K562 (cell line): ENCODE measurements around the gene HDAC5. TPM values are rescaled to one million over a fixed set of nuclear protein-coding genes. Genes with fewer than 3 reads are reported as not detected.

Experiments used
- CEBPB ChIP-seq: fragments of 450-650 bp; IDR thresholded peaks from 2 replicates; pipeline ENCODE4 v1.6.1; 2016; ENCODE audit warnings: missing genetic modification characterization, missing compliant biosample characterization
- COPS2 ChIP-seq: fragments of 450-650 bp; conservative IDR thresholded peaks from 2 replicates; pipeline ENCODE4 v1.6.1; 2016; ENCODE audit warnings: mild to moderate bottlenecking, moderate library complexity
- HCFC1 ChIP-seq: IDR thresholded peaks from 2 replicates; pipeline ENCODE4 v1.6.1; 2012; ENCODE audit warnings: low read depth, low read length, improper control_type of control experiment
- NCOR1 ChIP-seq: fragments of 450-650 bp; IDR thresholded peaks from 2 replicates; pipeline ENCODE4 v1.6.1; 2016; ENCODE audit warnings: mild to moderate bottlenecking, moderate library complexity
- NR2C2 ChIP-seq, 2 experiments: fragments of 200-800 bp in 1 of 2; sonication (Bioruptor generic) in 1 of 2; sonication (generic) in 1 of 2; formaldehyde crosslinking in 1 of 2; IDR thresholded peaks; 2 replicates each; pipeline versions ENCODE4 v1.6.1 to v1.8.0; 2016 to 2022; ENCODE audit warnings: mild to moderate bottlenecking in 1 of 2, missing compliant biosample characterization in 1 of 2, missing genetic modification characterization in 1 of 2, missing genetic modification reagents in 1 of 2
- PCBP1 ChIP-seq: fragments of 200-400 bp; formaldehyde crosslinking; IDR thresholded peaks from 2 replicates; pipeline ENCODE4 v1.6.1; 2018; ENCODE audit warnings: mild to moderate bottlenecking, low read depth, low read length; ENCODE audit not compliant: poor library complexity, severe bottlenecking
- RNF2 ChIP-seq: sonication (generic); IDR thresholded peaks from 2 replicates; pipeline ENCODE4 v1.6.1; 2016
- SETDB1 ChIP-seq: IDR thresholded peaks from one replicate; pipeline ENCODE4 v1.6.1; 2012; ENCODE audit warnings: low read length, control low read depth, inconsistent platforms
- SREBF1 ChIP-seq: fragments of 150-350 bp; IDR thresholded peaks from 2 replicates; pipeline ENCODE4 v1.6.1; 2014; ENCODE audit warnings: antibody characterized with exemption, low read depth, low read length, borderline replicate concordance
- ZNF445 ChIP-seq: fragments of 250-450 bp; sonication (Bioruptor Pico); IDR thresholded peaks from 2 replicates; pipeline ENCODE4 v1.4.0; 2020; ENCODE audit warnings: low read depth, mild to moderate bottlenecking, moderate library complexity
- ZNF507 ChIP-seq: conservative IDR thresholded peaks from 2 replicates; pipeline ENCODE4 v1.6.1; 2017; ENCODE audit warnings: missing genetic modification characterization, missing compliant biosample characterization
- ZSCAN32 ChIP-seq: fragments of 450-650 bp; formaldehyde crosslinking; IDR thresholded peaks from 2 replicates; pipeline ENCODE4 v1.4.0; 2020; ENCODE audit warnings: mild to moderate bottlenecking, moderate library complexity
- polyA plus RNA-seq, 8 experiments: library from polyadenylated mRNA; depleted of rRNA in 4 of 8; stranded (reverse) in 5 of 8; unstranded in 3 of 8; fragments of >200 nt; fragmentation: Nextera tagmentation in 2 of 8; fragmentation: Illumina TruSeq in 1 of 8; extraction: Ambion mirVana in 2 of 8; extraction: Trizol in 1 of 8; gene quantifications; 2 replicates each; pipeline versions ENCODE4 v1.2.1 to v1.2.3, GENCODE V29; 2011 to 2014; ENCODE audit warnings: inconsistent platforms in 1 of 8, missing spikeins in 1 of 8
- total RNA-seq, 7 experiments: library from RNA; depleted of rRNA in 6 of 7; stranded (reverse); fragments of >200 nt in 6 of 7; fragmentation: Illumina TruSeq in 2 of 7; extraction: Trizol in 2 of 7; gene quantifications; 2 replicates each; pipeline versions ENCODE4 v1.2.1 to v1.2.3, GENCODE V29; 2011 to 2021; ENCODE audit warnings: low replicate concordance in 1 of 7
- TF ChIP-seq, protein P1 (sequence below): fragments of 250-450 bp; sonication (Bioruptor Pico); IDR thresholded peaks from 2 replicates; pipeline ENCODE4 v1.4.0; 2020; ENCODE audit warnings: borderline replicate concordance
- TF ChIP-seq, protein P2 (sequence below): fragments of 200-800 bp; sonication (Bioruptor generic); IDR thresholded peaks from 2 replicates; pipeline ENCODE4 v1.6.1; 2017; ENCODE audit warnings: missing genetic modification characterization, missing compliant biosample characterization
- TF ChIP-seq, protein P3 (sequence below): fragments of 250-450 bp; sonication (Bioruptor Pico); IDR thresholded peaks from 2 replicates; pipeline ENCODE4 v1.4.0; 2020; ENCODE audit warnings: mild to moderate bottlenecking, moderate library complexity, borderline replicate concordance
- TF ChIP-seq, protein P4 (sequence below): fragments of 450-650 bp; IDR thresholded peaks from 2 replicates; pipeline ENCODE4 v1.6.1; 2016; ENCODE audit warnings: missing biosample characterization, missing genetic modification characterization
- TF ChIP-seq, protein P5 (sequence below): IDR thresholded peaks from 3 replicates; pipeline ENCODE4 v1.6.1; 2011; ENCODE audit warnings: borderline replicate concordance, mild to moderate bottlenecking; ENCODE audit not compliant: insufficient read length, insufficient read depth

HDAC5 gene
- total and polyA plus RNA-seq, 9 of the 15 experiments (the other 6 are each of a cell fraction or from before 2014, with no cell fraction given), result 0.45 to 26.2 (median 16.4) TPM

DNA sequence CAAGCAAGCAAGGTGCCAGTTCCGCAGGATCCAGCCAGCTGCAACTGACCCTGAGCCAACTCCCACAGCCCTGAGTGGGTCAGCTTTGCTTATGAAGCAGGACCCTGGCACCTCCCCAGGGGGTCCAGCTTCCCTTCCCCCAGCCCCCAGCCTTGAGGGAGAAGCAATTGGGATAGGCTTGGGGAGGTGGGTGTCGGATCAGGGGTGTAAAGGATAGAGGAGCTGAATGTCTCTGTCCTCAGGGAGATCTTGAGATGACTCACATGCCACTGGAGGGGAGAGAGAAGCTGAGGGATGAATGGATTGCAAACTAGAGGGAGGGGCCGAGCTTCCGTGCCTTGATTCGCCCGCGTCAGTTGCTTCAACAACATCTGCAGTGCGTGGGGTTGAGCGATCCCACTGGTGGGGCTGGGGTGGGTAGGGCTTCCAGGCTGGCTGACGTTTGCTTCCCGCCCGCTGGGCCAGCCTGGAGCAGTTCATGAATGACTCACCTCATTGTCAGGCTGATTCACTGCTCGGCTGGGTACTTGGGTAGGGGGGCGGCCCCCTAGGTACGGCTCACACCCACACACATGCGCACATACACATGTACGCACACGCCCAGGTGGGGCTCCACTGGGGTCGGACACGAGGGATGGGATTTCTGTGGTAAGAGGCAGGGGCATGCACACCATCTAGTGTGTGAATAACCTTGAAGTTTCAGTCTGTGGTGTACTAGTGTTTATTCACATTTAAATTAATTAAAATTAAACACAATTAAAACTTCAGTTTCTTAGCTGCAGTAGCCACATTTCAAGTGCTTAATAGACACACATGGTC, 14.7 kb upstream of the HDAC5 start (continued):
- TF ChIP-seq COPS2, result no peak
- no peak for TF ChIP-seq ZNF507 (tag)
- TF ChIP-seq, protein P1, sequence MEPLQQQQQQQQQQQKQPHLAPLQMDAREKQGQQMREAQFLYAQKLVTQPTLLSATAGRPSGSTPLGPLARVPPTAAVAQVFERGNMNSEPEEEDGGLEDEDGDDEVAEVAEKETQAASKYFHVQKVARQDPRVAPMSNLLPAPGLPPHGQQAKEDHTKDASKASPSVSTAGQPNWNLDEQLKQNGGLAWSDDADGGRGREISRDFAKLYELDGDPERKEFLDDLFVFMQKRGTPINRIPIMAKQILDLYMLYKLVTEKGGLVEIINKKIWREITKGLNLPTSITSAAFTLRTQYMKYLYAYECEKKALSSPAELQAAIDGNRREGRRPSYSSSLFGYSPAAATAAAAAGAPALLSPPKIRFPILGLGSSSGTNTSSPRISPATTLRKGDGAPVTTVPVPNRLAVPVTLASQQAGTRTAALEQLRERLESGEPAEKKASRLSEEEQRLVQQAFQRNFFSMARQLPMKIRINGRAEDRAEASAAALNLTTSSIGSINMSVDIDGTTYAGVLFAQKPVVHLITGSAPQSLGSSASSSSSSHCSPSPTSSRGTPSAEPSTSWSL (CRISPR knock-in tag), result no peak
- TF ChIP-seq CEBPB (tag), result no peak
- peak; percentile 51 for TF ChIP-seq SETDB1
- TF ChIP-seq, protein P2, sequence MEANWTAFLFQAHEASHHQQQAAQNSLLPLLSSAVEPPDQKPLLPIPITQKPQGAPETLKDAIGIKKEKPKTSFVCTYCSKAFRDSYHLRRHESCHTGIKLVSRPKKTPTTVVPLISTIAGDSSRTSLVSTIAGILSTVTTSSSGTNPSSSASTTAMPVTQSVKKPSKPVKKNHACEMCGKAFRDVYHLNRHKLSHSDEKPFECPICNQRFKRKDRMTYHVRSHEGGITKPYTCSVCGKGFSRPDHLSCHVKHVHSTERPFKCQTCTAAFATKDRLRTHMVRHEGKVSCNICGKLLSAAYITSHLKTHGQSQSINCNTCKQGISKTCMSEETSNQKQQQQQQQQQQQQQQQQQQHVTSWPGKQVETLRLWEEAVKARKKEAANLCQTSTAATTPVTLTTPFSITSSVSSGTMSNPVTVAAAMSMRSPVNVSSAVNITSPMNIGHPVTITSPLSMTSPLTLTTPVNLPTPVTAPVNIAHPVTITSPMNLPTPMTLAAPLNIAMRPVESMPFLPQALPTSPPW (CRISPR knock-in tag), result peak; percentile 93
- TF ChIP-seq NCOR1, result peak; percentile 47; the same call in 1 of the 2 replicates
- TF ChIP-seq, protein P3, sequence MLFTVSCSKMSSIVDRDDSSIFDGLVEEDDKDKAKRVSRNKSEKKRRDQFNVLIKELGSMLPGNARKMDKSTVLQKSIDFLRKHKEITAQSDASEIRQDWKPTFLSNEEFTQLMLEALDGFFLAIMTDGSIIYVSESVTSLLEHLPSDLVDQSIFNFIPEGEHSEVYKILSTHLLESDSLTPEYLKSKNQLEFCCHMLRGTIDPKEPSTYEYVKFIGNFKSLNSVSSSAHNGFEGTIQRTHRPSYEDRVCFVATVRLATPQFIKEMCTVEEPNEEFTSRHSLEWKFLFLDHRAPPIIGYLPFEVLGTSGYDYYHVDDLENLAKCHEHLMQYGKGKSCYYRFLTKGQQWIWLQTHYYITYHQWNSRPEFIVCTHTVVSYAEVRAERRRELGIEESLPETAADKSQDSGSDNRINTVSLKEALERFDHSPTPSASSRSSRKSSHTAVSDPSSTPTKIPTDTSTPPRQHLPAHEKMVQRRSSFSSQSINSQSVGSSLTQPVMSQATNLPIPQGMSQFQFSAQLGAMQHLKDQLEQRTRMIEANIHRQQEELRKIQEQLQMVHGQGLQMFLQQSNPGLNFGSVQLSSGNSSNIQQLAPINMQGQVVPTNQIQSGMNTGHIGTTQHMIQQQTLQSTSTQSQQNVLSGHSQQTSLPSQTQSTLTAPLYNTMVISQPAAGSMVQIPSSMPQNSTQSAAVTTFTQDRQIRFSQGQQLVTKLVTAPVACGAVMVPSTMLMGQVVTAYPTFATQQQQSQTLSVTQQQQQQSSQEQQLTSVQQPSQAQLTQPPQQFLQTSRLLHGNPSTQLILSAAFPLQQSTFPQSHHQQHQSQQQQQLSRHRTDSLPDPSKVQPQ (CRISPR knock-in tag), result no peak
- no peak for TF ChIP-seq PCBP1
- TF ChIP-seq ZSCAN32, result no peak
- TF ChIP-seq ZNF445 (CRISPR knock-in tag), result no peak
- TF ChIP-seq NR2C2 (CRISPR knock-in tag; IDR thresholded peaks at IDR 0.05), result no peak
- no peak for TF ChIP-seq NR2C2 (tag; IDR thresholded peaks at IDR 0.05)
- TF ChIP-seq, protein P4, sequence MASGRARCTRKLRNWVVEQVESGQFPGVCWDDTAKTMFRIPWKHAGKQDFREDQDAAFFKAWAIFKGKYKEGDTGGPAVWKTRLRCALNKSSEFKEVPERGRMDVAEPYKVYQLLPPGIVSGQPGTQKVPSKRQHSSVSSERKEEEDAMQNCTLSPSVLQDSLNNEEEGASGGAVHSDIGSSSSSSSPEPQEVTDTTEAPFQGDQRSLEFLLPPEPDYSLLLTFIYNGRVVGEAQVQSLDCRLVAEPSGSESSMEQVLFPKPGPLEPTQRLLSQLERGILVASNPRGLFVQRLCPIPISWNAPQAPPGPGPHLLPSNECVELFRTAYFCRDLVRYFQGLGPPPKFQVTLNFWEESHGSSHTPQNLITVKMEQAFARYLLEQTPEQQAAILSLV, result no peak
- no peak for TF ChIP-seq SREBF1
- TF ChIP-seq, protein P5, sequence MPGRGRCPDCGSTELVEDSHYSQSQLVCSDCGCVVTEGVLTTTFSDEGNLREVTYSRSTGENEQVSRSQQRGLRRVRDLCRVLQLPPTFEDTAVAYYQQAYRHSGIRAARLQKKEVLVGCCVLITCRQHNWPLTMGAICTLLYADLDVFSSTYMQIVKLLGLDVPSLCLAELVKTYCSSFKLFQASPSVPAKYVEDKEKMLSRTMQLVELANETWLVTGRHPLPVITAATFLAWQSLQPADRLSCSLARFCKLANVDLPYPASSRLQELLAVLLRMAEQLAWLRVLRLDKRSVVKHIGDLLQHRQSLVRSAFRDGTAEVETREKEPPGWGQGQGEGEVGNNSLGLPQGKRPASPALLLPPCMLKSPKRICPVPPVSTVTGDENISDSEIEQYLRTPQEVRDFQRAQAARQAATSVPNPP, result no peak
- no peak for TF ChIP-seq HCFC1
- TF ChIP-seq RNF2, result no peak
